Cortex of kidney (tissue), 1 donor: ENCODE measurements around the gene MTMR12.

Experiments
- DNase-seq: peaks from one replicate; lab custom pipeline; 2025; lab: John Stamatoyannopoulos, UW

Gene MTMR12, protein sequence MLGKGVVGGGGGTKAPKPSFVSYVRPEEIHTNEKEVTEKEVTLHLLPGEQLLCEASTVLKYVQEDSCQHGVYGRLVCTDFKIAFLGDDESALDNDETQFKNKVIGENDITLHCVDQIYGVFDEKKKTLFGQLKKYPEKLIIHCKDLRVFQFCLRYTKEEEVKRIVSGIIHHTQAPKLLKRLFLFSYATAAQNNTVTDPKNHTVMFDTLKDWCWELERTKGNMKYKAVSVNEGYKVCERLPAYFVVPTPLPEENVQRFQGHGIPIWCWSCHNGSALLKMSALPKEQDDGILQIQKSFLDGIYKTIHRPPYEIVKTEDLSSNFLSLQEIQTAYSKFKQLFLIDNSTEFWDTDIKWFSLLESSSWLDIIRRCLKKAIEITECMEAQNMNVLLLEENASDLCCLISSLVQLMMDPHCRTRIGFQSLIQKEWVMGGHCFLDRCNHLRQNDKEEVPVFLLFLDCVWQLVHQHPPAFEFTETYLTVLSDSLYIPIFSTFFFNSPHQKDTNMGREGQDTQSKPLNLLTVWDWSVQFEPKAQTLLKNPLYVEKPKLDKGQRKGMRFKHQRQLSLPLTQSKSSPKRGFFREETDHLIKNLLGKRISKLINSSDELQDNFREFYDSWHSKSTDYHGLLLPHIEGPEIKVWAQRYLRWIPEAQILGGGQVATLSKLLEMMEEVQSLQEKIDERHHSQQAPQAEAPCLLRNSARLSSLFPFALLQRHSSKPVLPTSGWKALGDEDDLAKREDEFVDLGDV

DNA sequence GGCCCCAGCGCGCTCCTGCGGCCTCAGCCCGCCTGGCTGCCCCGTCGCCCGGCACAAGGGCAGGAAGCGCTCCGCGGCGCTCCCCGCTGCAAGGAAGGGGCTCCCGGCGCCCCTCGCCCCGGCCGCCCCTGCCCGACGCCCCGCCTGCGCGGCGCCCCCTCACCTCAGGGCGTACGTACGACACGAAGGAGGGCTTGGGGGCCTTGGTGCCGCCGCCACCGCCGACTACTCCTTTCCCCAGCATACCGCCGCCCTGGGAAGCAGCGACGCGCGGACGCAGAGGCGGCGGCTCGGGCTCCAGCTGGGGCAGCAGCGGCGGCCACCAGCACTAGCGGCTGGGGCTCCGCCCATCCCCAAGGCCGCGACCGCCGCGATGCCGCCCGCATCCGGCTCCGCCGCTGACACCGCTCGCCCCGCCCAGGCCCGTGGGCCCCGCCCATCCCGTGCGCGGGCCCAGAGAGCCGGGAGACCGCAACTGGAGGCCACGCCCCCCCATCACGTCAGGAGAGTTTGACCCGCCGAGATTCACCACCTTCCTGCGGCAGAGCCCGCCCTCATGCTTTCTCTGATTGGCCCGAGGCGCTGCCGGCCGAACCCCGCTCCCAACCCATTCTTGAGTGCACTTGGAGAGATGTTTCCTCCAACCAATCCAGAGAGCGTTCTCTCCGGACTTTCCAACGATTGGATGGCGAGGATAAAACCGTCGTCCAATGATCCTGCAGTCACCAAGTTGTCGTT is at the start of gene MTMR12:
MTMR12 (minus strand) TSS at position 345 of the 738 bp plus-strand sequence; CDS start at position 244, 101 bp downstream.
- peak; percentile 98 for DNase-seq

DNA sequence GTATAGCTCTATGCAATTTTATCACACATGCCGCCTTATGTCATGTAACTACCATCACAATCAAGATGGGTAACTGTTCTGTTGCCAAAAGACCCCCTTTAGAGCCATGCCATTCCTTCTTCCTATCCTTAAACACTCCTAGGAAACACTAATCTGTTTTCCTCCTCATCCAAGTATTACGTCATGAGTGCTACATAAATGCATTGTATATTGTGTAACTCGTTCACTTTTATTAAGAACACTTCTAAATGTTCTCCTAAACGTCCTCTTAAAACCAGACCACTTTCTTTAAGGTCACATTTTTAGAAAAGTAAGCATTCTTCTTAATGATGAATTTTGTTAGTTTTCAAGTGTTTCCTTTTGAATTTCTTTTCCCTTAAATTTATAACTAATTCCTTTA is 49.8 kb upstream of the MTMR12 start:
- no peak for DNase-seq

DNA sequence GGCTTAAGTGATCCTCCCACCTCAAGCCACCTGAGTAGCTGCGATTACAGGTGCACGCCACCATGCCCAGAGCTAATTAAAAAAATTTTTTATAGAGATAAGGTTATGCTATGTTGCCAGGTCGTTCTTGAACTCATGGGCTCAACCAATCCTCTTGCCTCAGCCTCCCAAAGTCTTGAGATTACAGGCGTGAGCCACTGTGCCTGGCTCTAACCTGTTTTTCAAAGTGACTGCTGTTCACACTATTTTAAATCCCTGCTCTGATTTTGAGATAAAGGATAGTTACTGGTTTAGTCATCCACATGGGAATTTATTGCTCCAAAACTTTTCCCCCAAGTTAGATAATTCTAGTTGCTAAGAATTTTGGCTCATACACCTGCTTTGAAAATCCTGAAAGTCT is 48.2 kb upstream of the MTMR12 start:
- no peak for DNase-seq

DNA sequence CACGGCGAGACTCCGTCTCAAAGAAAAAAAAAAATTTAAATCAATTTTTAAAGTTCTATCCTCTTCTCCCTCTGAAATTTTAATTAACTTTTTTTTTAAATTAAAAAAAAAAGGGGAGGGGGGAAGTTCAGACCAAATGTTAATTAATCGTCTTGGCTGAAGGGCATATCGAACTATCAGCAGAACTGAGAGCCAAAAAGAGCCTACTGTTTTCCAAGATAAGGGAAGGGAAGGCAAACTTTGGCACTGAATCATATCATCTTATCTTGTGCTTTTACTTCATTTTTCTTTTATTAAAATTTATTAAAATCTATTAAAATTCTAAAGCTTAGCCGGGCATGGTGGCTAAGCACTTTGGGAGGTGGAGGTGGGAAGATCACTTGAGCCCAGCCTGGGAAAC is 45.9 kb upstream of the MTMR12 start:
- no peak for DNase-seq

DNA sequence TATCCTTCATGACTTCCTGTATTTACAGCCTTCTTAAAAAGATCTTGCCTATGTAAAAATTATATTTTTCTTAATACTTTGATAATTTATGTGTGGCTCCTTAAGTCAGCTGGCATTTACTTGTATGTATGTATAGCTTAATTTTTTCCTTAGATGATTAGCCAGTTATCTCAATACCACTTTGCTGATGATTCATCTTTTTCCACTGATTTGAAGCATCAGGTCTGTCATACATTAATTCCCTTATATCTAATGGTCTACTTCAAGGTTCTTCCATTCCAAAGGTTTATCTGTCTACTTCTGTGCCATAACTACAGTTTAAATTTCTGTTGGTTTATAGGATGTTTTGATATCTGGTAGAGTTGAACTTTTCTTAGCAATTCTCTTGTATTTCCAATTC is 44.9 kb upstream of the MTMR12 start:
- no peak for DNase-seq

DNA sequence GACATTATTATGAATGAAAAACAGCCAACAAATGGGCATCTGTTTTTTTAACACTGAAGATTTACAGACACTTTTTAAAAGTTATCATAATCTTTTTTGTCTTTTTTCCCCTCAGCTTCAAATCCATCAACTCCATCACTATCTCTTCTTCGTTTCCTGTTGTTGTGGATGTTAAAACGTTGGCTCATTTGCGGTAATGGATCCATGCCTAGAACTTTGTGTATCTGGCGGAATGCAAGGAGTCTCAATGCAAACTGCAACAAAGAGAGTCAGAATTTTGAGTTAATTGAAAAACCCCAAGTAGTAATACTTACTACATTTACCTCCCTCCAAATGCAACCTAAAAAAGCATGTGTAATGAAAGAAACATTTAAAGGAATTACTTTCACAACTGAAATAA is 42.9 kb upstream of the MTMR12 start:
- no peak for DNase-seq

DNA sequence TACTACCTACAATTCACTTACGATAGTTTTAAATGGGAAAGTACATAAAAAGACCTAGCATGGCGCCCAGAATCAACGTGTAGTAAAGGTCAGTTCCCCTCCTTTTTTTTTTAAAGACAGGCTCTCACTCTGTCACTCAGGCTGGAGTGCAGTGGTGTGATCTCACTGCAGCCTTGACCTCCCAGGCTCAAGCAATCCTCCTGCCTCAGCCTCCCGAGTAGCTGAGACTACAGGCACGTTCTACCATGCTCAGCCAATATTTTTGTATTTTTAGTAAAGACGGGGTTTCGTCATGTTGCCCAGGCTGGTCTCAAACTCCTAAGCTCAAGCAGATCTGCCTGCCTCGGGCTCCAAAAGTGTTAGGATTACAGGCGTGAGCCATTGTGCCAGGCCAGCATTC is 40.7 kb upstream of the MTMR12 start:
- no peak for DNase-seq

DNA sequence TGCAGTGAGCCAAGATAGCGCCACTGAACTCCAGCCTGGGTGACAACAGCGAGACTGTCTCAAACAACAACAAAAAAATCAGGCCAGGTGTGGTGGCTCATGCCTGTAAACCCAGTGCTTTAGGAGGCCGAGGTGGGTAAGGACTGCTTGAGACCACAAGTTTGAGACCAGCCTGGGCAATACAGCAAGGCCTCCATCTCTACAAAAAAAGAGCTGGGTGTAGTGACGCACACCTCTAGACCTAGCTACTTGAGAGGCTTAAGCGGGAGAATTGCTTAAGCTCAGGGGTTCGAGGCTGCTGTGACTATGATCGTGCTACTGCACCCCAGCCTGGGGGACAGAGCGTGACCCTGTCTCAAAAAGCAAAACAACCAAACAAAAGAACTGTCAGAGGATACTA is 39.9 kb upstream of the MTMR12 start:
- DNase-seq = no peak

DNA sequence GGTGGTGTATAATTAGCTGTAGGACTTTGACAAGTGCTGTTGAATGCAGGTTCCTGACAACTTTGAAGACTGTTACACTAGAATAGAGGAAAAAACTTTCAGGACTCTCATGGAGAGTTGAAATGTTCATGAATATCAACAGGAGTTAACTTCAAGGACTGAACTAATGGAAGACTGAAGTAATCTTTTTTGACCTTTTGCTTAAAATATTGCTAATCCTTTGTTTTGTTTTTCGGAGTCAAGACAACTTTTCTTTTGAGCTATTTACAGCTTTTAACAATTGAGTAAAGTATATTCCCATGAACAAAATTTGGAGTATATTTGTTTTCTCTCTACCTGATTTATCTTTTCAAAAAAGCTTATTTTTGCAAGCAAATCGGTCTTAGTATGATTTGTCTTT is 34.1 kb upstream of the MTMR12 start:
- DNase-seq = no peak

DNA sequence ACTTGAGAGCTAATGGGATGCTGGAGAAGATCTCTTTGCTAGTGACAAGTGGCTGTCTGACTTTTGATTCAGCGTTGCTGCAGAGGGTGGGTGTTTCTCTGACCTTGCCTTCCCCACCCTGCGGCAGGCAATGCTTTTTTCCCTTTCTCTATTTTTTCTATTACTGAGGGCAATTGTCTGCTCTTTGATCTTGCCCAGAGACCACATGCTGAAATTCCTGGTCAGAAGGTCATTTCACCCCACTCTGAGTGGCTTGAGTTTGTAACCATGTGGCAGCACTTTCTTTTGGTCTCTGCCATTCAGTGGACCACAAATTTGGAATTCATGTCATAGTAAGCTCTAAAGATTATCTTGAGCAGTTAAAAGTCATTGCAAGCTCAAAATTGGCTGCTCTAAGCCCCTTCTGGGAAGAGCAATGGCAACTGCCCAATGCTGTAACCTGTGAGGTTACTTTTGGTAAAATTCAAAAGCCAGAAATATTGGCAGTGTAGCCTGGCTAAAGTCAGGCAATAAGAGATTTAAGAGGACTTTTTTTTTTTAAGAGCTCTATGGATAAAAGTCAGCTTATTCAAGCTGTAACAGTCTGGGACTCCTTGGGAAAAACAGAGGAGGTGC is 30.4 kb upstream of the MTMR12 start:
- DNase-seq = no peak

DNA sequence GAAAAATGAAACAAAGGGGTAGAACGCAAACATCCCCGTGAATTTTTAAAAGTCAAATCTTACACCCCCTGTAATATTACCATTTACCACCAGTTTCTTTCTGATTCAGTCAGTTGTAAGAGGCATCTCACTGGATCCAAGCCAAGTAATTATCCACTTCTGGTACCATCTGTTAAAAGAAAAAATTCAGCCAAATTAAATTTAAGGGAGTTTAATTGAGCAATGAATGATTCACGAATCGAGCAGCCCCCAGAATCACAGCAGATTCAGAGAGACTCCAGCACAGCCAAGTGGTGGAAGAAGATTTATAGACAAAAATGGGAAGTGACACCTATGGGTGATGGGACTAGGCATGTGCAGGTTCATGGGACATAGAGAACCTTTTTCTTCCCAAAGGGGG is 29.9 kb upstream of the MTMR12 start:
- DNase-seq = no peak

DNA sequence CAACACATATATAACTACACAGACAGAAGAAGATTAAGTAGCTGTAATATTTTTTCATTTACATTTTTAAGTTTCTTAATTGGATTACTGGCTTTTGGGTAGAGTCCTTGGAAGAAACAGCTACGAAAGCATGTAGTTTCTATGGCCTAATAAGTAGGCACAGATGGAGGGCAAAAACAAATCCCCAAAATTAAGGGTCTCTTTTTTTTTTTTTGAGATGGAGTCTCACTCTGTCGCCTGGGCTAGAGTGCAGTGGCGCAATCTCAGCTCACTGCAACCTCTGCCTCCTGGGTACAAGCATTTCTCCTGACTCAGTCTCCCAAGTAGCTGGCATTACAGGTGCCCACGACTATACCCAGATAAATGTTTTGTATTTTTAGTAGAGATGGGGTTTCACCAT is 27.1 kb upstream of the MTMR12 start:
- no peak for DNase-seq

DNA sequence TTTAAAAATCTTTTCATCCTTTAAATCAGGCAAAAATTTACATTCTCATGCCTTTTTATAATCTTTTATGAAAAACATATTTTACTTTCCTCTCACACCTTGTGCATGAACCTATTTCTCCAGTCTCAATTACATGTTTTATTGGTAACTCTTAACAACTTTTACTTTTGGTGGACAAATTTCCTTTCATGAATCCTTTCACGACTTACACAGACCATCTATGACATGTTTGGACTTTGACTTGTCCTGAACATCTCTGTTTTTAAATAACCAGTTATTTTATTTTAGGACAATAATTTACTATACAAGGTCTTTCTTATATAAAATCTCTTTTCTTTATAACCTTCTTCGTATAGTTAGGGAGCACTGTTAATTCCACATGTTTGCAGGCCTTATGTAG is 26.5 kb upstream of the MTMR12 start:
- DNase-seq = no peak

DNA sequence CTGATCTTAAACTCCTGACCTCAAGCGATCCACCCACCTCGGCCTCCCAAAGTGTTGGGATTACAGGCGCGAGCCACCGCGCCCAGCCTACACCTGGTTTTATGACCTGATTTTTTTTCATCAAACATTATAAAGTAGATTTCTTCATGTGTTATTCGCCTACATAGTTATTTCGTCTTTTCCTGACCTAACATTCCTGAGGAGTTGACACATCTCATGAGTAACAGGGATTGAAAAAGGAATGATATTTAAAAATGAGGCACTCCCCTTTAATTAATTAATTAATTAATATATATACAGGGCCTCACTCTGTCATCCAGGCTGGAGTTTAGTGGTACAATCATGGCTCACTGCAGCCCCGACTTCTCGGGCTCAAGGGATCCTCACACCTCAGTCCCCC is 20.2 kb upstream of the MTMR12 start:
- DNase-seq = no peak

DNA sequence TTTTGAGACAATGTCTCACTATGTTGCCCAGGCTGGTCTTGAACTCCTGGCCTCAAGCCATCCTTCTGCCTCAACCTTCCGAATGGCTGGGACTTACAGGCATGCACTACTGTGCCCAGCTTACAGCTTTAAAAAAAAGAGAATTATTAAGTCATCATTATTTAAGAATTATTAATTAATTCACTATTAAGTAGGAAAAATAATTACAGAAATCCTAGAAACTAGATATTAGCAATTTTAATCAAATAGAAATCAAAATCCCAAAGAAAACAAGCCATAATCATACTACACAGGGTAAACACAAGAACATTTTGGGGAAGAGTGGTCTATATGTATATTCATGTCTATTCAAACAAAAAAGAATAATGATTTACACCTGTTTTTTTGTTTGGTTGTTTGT is 19.6 kb upstream of the MTMR12 start:
- DNase-seq = no peak

DNA sequence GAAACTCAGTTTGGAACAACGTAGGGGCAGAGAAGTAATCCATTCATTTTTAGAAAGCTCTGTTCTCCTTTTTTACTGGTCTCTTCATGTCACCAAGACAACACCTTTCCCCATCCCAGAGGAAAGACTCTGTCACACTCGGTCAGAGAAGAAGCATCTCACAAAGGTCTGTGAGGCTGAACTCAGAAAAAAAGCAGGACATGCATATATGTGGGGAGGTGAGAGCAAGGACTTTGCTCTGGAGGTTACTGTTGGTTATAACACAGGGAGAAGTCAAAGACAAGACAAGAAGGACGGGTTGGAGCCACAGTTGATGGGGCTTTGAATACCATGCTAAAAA is 19.2 kb upstream of the MTMR12 start:
- no peak for DNase-seq

DNA sequence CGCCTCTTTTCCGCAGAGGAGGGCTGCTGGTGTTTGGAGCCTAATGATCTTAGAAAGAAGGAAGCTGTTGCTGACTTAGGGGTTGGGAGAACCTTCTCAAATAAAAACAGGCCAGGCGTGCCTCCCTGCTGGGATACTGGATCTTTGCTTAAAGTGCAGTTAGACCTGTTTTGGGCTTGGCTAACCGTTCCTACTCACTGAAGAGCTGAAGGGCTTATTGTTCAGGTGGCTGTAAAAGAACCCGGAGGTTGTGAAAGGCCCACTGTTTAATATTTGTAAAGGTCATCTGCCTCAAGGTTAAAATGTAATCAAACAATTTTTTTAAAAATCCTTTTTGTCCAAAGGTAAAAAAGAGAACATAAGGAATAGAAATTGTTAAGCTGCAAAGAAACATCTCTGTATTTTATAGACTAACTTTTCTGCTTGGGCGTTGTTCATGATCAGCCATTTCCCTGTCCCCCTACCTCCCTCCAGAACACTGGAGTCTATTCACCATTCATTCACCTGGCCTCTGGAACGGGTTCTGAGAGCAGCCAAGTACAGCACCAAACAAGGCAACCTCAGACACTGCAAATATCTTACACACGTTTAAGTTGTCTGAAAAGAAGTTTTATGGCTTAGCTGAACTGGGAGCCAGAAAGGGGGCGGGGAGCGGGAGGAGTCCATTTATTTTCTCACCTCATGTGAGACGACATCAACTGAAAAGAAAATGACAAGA is 18.6 kb upstream of the MTMR12 start:
- DNase-seq = no peak

DNA sequence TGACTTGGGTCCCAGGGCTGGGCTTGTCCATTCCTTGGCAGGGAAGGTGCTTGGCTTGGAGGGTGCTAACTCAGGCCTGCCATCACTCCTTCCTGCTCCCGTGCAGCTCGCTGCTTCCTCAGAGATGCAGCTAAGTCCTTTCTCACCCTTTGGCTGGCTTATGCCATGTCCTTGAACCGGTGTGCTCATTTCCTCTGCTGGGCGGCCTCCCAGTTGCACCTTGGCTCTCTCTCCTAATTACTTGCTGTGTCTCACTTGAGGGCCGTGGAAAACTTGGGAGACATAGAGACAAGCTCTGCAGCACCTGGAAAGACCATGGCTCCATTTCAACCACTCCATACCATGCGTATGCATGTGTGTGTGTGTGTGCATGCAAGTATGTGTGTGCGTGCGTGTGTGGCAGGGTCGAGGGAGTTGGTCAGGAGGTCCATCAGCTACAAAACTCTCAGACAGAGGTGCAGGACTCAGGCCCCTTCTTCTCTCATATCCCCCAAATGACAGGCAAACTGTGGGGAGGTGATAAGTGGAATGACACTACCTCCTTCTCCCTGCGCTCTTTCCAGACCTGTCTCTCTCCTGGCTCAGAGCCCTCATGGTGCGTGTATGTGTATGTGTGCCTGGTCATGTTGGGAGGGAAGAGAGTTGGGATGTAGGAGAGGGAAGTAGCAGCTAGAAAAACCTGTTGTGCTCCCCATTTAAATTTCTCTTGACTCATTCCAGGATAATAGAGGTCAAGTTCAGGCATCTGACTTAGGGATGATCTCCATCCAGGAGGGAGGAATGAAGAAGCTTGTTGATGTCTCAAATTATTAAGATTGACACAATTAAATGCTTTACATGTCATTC is 17.6 kb upstream of the MTMR12 start:
- no peak for DNase-seq

DNA sequence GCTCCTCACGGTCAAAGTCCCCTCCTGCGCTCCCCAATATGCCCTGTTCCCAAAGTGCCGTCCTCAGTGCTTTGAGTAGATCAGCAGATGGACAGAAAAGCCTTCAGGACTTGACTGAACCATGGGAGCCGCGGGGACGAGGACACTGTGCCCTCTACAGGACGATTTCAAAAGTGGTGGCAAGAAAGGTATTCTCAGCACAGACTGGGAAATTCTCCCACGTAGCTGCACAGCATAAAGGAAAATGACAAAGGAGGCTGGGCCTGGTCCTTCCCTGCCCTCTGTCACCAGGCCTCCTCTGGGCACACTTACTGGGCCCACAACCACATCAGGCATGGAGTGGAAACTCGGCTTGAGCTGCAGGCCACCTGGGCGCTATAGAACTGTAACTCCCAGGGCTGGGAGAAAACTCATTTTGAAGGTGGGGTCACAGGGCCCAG is 16.7 kb upstream of the MTMR12 start:
- no peak for DNase-seq

DNA sequence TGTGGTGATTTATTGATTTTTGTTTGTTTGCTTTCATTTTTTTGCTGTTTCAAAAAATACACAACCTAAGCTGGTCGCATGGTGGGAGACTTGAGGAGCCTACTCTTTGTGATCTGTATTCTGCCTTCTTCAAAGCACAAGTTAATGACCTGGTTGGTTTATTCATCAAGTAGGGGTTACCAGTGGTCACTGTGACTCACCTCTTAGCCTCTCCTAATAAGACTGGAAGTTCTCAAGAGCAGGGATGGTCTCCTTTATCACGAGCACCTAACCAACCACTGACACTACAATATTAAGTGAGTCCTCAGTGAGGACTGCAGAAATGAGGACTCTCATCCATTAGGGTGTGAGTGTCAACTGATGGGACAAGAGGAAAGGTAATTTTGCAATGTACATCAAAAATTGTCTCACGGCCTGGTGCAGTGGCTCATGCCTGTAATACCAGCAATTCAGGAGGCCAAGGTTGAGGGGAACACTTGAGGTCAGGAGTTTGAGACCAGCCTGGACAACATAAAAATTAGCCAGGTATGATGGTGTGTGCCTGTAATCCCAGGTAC is 13.6 kb upstream of the MTMR12 start:
- DNase-seq = no peak

DNA sequence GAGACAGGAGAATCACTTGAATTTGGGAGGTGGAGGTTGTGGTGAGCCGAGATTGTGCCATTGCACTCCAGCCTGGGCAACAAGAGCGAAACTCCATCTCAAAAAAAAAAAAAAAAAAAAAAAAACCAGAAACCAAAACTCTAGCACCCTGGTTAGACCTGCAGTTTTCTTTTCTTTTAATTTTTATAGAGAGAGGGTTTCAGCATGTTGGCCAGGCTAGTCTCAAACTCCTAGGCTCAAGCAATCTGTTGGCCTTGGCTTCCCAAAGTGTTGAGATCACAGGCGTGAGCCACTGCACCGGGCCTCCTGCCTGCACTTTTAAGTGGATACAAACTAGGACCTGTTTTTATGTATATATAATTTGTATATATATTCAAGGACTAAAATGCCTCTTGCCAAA is 12.9 kb upstream of the MTMR12 start:
- no peak for DNase-seq
